ENCODE measurements around the gene WFDC11. TPM values are rescaled to one million over a fixed set of nuclear protein-coding genes. Genes with fewer than 3 reads are reported as not detected.

The WFDC11 gene
- polyA plus RNA-seq, 4 donors = not detected

- FAIRE-seq (no peak), DNase-seq (no peak)
- Histone ChIP-seq H3K9me3 (ENCODE audit: control insufficient read depth in 2 of 2, insufficient read depth in 1 of 2, low read depth in 1 of 2, low read length in 1 of 2) (no peaks in the 10 kb centered on the region), H3K36me3 (ENCODE audit: control insufficient read depth in 3 of 3, insufficient read depth in 2 of 3, low read depth in 1 of 3, low read length in 3 of 3) (no peaks in the 10 kb centered on the region), H3K4me1 (ENCODE audit: control insufficient read depth in 3 of 3, insufficient read depth in 2 of 3, low read depth in 1 of 3, low read length in 2 of 3) (no peaks in the 10 kb centered on the region), H3K27ac (ENCODE audit: low read depth in 1 of 3, low read length in 2 of 3) (no peak overlapping the region), H3K27me3 (ENCODE audit: control insufficient read depth in 3 of 3, insufficient read depth in 3 of 3, low read length in 3 of 3) (no peaks in the 10 kb centered on the region), H3K4me3 (ENCODE audit: low read depth in 1 of 3, low read length in 3 of 3) (no peak overlapping the region)
- 82 to 86% (median 86%) methylated on average over 5 of the region's 5 CpGs for WGBS, 3 donors
Measured at GRCh38 chr20:45639687-45640086, 30.4 kb downstream of the WFDC11 start.

GRCh38 chr20:45636513-45636912, 33.5 kb downstream of the WFDC11 start:
- H3K27ac ChIP-seq (ENCODE audit: low read depth in 1 of 3, low read length in 2 of 3) = no peak overlapping the region
- no peak for DNase-seq
- no peak for FAIRE-seq
- WGBS, 3 donors = 78 to 92% (median 86%) methylated on average over 1 of the region's 1 CpG
- H3K27me3 ChIP-seq (ENCODE audit: control insufficient read depth in 3 of 3, insufficient read depth in 3 of 3, low read length in 3 of 3) = no peaks in the 10 kb centered on the region
- no peak overlapping the region for H3K4me3 ChIP-seq (ENCODE audit: low read depth in 1 of 3, low read length in 3 of 3)
- no peaks in the 10 kb centered on the region for H3K9me3 ChIP-seq (ENCODE audit: control insufficient read depth in 2 of 2, insufficient read depth in 1 of 2, low read depth in 1 of 2, low read length in 1 of 2)
- no peaks in the 10 kb centered on the region for H3K4me1 ChIP-seq (ENCODE audit: control insufficient read depth in 3 of 3, insufficient read depth in 2 of 3, low read depth in 1 of 3, low read length in 2 of 3)
- H3K36me3 ChIP-seq (ENCODE audit: control insufficient read depth in 3 of 3, insufficient read depth in 2 of 3, low read depth in 1 of 3, low read length in 3 of 3) = no peaks in the 10 kb centered on the region

GRCh38 chr20:45631184-45631583, 38.9 kb downstream of the WFDC11 start, which contains the start of gene WFDC9:
Gene WFDC9, minus strand, starts transcription at chr20:45631284. Its CDS starts 21,103 bp downstream, at chr20:45610181.
- Histone ChIP-seq H3K36me3 (ENCODE audit: control insufficient read depth in 3 of 3, insufficient read depth in 2 of 3, low read depth in 1 of 3, low read length in 3 of 3) (no peaks in the 10 kb centered on the region), H3K4me1 (ENCODE audit: control insufficient read depth in 3 of 3, insufficient read depth in 2 of 3, low read depth in 1 of 3, low read length in 2 of 3) (no peaks in the 10 kb centered on the region), H3K9me3 (ENCODE audit: control insufficient read depth in 2 of 2, insufficient read depth in 1 of 2, low read depth in 1 of 2, low read length in 1 of 2) (no peaks in the 10 kb centered on the region), H3K27ac (ENCODE audit: low read depth in 1 of 3, low read length in 2 of 3) (no peak within 1 kb of the TSS), H3K4me3 (ENCODE audit: low read depth in 1 of 3, low read length in 3 of 3) (no peak within 1 kb of the TSS), H3K27me3 (ENCODE audit: control insufficient read depth in 3 of 3, insufficient read depth in 3 of 3, low read length in 3 of 3) (no peaks in the 10 kb centered on the region)
- no peak for DNase-seq
- 55 to 76% (median 75%) methylated on average over 4 of the region's 4 CpGs for WGBS, 3 donors
- no peak for FAIRE-seq

- FAIRE-seq = no peak
Measured at GRCh38 chr20:45630371-45630770, 39.7 kb downstream of the WFDC11 start.

GRCh38 chr20:45629496-45630100, 40.4 kb downstream of the WFDC11 start, which contains the start of gene WFDC10A:
Gene WFDC10A, plus strand, starts transcription at chr20:45629739. Its CDS starts 75 bp downstream, at chr20:45629814.
- H3K36me3 ChIP-seq (ENCODE audit: control insufficient read depth in 3 of 3, insufficient read depth in 2 of 3, low read depth in 1 of 3, low read length in 3 of 3) = no peaks in the 10 kb centered on the region
- no peaks in the 10 kb centered on the region for H3K27me3 ChIP-seq (ENCODE audit: control insufficient read depth in 3 of 3, insufficient read depth in 3 of 3, low read length in 3 of 3)
- H3K4me3 ChIP-seq (ENCODE audit: low read depth in 1 of 3, low read length in 3 of 3) = no peak within 1 kb of the TSS
- DNase-seq (peak; percentile 46 to 72), FAIRE-seq (no peak)
- no peaks in the 10 kb centered on the region for H3K4me1 ChIP-seq (ENCODE audit: control insufficient read depth in 3 of 3, insufficient read depth in 2 of 3, low read depth in 1 of 3, low read length in 2 of 3)
- peaks cover 0 to 2% of the 10 kb centered on the region in 2 donors for H3K9me3 ChIP-seq (ENCODE audit: control insufficient read depth in 2 of 2, insufficient read depth in 1 of 2, low read depth in 1 of 2, low read length in 1 of 2)
- 8 to 13% (median 11%) methylated on average over 9 of the region's 9 CpGs for WGBS, 3 donors
- no peak within 1 kb of the TSS for H3K27ac ChIP-seq (ENCODE audit: low read depth in 1 of 3, low read length in 2 of 3)

More at GRCh38 chr20:45630371-45630770, 39.7 kb downstream of the WFDC11 start:
- H3K36me3 ChIP-seq (ENCODE audit: control insufficient read depth in 3 of 3, insufficient read depth in 2 of 3, low read depth in 1 of 3, low read length in 3 of 3) = no peaks in the 10 kb centered on the region
- no peaks in the 10 kb centered on the region for H3K9me3 ChIP-seq (ENCODE audit: control insufficient read depth in 2 of 2, insufficient read depth in 1 of 2, low read depth in 1 of 2, low read length in 1 of 2)
- H3K4me3 ChIP-seq (ENCODE audit: low read depth in 1 of 3, low read length in 3 of 3) = no peak overlapping the region
- DNase-seq = no peak
- H3K4me1 ChIP-seq (ENCODE audit: control insufficient read depth in 3 of 3, insufficient read depth in 2 of 3, low read depth in 1 of 3, low read length in 2 of 3) = no peaks in the 10 kb centered on the region
- H3K27me3 ChIP-seq (ENCODE audit: control insufficient read depth in 3 of 3, insufficient read depth in 3 of 3, low read length in 3 of 3) = no peaks in the 10 kb centered on the region
- H3K27ac ChIP-seq (ENCODE audit: low read depth in 1 of 3, low read length in 2 of 3) = no peak overlapping the region

- Histone ChIP-seq H3K4me1 (ENCODE audit: control insufficient read depth in 3 of 3, insufficient read depth in 2 of 3, low read depth in 1 of 3, low read length in 2 of 3) (peaks cover 0 to 3% (median under 1%) of the 10 kb centered on the region in 3 donors), H3K27me3 (ENCODE audit: control insufficient read depth in 3 of 3, insufficient read depth in 3 of 3, low read length in 3 of 3) (no peaks in the 10 kb centered on the region), H3K4me3 (ENCODE audit: low read depth in 1 of 3, low read length in 3 of 3) (no peak overlapping the region), H3K9me3 (ENCODE audit: control insufficient read depth in 2 of 2, insufficient read depth in 1 of 2, low read depth in 1 of 2, low read length in 1 of 2) (peaks cover 0 to 2% of the 10 kb centered on the region in 2 donors), H3K27ac (ENCODE audit: low read depth in 1 of 3, low read length in 2 of 3) (no peak overlapping the region), H3K36me3 (ENCODE audit: control insufficient read depth in 3 of 3, insufficient read depth in 2 of 3, low read depth in 1 of 3, low read length in 3 of 3) (no peaks in the 10 kb centered on the region)
- FAIRE-seq (no peak), DNase-seq (no peak)
- 67 to 85% (median 82%) methylated on average over 2 of the region's 2 CpGs for WGBS, 3 donors
Measured at GRCh38 chr20:45626540-45626939, 43.5 kb downstream of the WFDC11 start.

GRCh38 chr20:45621593-45621992, 48.4 kb downstream of the WFDC11 start:
- Histone ChIP-seq H3K27me3 (ENCODE audit: control insufficient read depth in 3 of 3, insufficient read depth in 3 of 3, low read length in 3 of 3) (no peaks in the 10 kb centered on the region), H3K9me3 (ENCODE audit: control insufficient read depth in 2 of 2, insufficient read depth in 1 of 2, low read depth in 1 of 2, low read length in 1 of 2) (peaks cover 0 to 2% of the 10 kb centered on the region in 2 donors), H3K36me3 (ENCODE audit: control insufficient read depth in 3 of 3, insufficient read depth in 2 of 3, low read depth in 1 of 3, low read length in 3 of 3) (no peaks in the 10 kb centered on the region), H3K4me3 (ENCODE audit: low read depth in 1 of 3, low read length in 3 of 3) (no peak overlapping the region), H3K27ac (ENCODE audit: low read depth in 1 of 3, low read length in 2 of 3) (no peak overlapping the region), H3K4me1 (ENCODE audit: control insufficient read depth in 3 of 3, insufficient read depth in 2 of 3, low read depth in 1 of 3, low read length in 2 of 3) (peaks cover 0 to 5% (median 4%) of the 10 kb centered on the region in 3 donors)
- WGBS, 3 donors = 11 to 64% (median 32%) methylated on average over 2 of the region's 2 CpGs
- peak; percentile 85 to 88 for DNase-seq
- no peak for FAIRE-seq

GRCh38 chr20:45617591-45617990, 52.4 kb downstream of the WFDC11 start:
- H3K4me1 ChIP-seq (ENCODE audit: control insufficient read depth in 3 of 3, insufficient read depth in 2 of 3, low read depth in 1 of 3, low read length in 2 of 3) = peaks cover 0 to 5% (median 4%) of the 10 kb centered on the region in 3 donors
- DNase-seq (no peak), FAIRE-seq (no peak)
- H3K9me3 ChIP-seq (ENCODE audit: control insufficient read depth in 2 of 2, insufficient read depth in 1 of 2, low read depth in 1 of 2, low read length in 1 of 2) = no peaks in the 10 kb centered on the region
- 92% methylated on average over 2 of the region's 2 CpGs for WGBS, 3 donors
- no peak overlapping the region for H3K27ac ChIP-seq (ENCODE audit: low read depth in 1 of 3, low read length in 2 of 3)
- H3K27me3 ChIP-seq (ENCODE audit: control insufficient read depth in 3 of 3, insufficient read depth in 3 of 3, low read length in 3 of 3) = peaks cover 0 to 2% (median 0%) of the 10 kb centered on the region in 3 donors
- no peaks in the 10 kb centered on the region for H3K36me3 ChIP-seq (ENCODE audit: control insufficient read depth in 3 of 3, insufficient read depth in 2 of 3, low read depth in 1 of 3, low read length in 3 of 3)
- no peak overlapping the region for H3K4me3 ChIP-seq (ENCODE audit: low read depth in 1 of 3, low read length in 3 of 3)

GRCh38 chr20:45612314-45612713, 57.7 kb downstream of the WFDC11 start:
- FAIRE-seq (no peak), DNase-seq (no peak)
- no peak overlapping the region for H3K27ac ChIP-seq (ENCODE audit: low read depth in 1 of 3, low read length in 2 of 3)
- H3K4me3 ChIP-seq (ENCODE audit: low read depth in 1 of 3, low read length in 3 of 3) = no peak overlapping the region
- no peaks in the 10 kb centered on the region for H3K9me3 ChIP-seq (ENCODE audit: control insufficient read depth in 2 of 2, insufficient read depth in 1 of 2, low read depth in 1 of 2, low read length in 1 of 2)
- no peaks in the 10 kb centered on the region for H3K36me3 ChIP-seq (ENCODE audit: control insufficient read depth in 3 of 3, insufficient read depth in 2 of 3, low read depth in 1 of 3, low read length in 3 of 3)
- peaks cover 0 to 2% (median 0%) of the 10 kb centered on the region in 3 donors for H3K27me3 ChIP-seq (ENCODE audit: control insufficient read depth in 3 of 3, insufficient read depth in 3 of 3, low read length in 3 of 3)
- no peaks in the 10 kb centered on the region for H3K4me1 ChIP-seq (ENCODE audit: control insufficient read depth in 3 of 3, insufficient read depth in 2 of 3, low read depth in 1 of 3, low read length in 2 of 3)
